DMS79 treated with DMSO at 0.1 percent for 48 hours (cell line): ENCODE measurements around the gene DNMT1.

Experiments used
- DNase-seq: peaks from one replicate; lab custom pipeline; 2025; lab: John Stamatoyannopoulos, UW

DNMT1 gene

GRCh38 chr19:10113964-10114650 lies 80.6 kb downstream of the DNMT1 start:
- no peak for DNase-seq

- DNase-seq: no peak
Measured at GRCh38 chr19:10113592-10113963, 81.2 kb downstream of the DNMT1 start.

- no peak for DNase-seq
Measured at GRCh38 chr19:10112895-10113591, 81.7 kb downstream of the DNMT1 start.

- no peak for DNase-seq
Measured at GRCh38 chr19:10112037-10112761, 82.6 kb downstream of the DNMT1 start.

GRCh38 chr19:10111405-10111811 lies 83.3 kb downstream of the DNMT1 start, which contains the start of gene P2RY11:
Gene P2RY11 (plus strand): TSS chr19:10111693. CDS start chr19:10111722, 29 bp downstream.
- DNase-seq: no peak

GRCh38 chr19:10110972-10111317 lies 83.8 kb downstream of the DNMT1 start:
- no peak for DNase-seq

- no peak for DNase-seq
Measured at GRCh38 chr19:10110076-10110971, 84.4 kb downstream of the DNMT1 start.

GRCh38 chr19:10109528-10109927 lies 85.2 kb downstream of the DNMT1 start:
- no peak for DNase-seq

- no peak for DNase-seq
Measured at GRCh38 chr19:10107817-10108367, 86.9 kb downstream of the DNMT1 start.

GRCh38 chr19:10107254-10107653 lies 87.5 kb downstream of the DNMT1 start:
- DNase-seq: no peak

- DNase-seq: peak; percentile 96
Measured at GRCh38 chr19:10106100-10106936, 88.4 kb downstream of the DNMT1 start, which contains the start of gene PPAN. Gene PPAN (plus strand): TSS chr19:10106362. CDS start chr19:10106395, 33 bp downstream.

- DNase-seq: no peak
Measured at GRCh38 chr19:10105509-10106099, 89.1 kb downstream of the DNMT1 start.

GRCh38 chr19:10104665-10105508 lies 89.9 kb downstream of the DNMT1 start:
- DNase-seq: no peak

- no peak for DNase-seq
Measured at GRCh38 chr19:10104130-10104513, 90.6 kb downstream of the DNMT1 start.

GRCh38 chr19:10102787-10103236 lies 91.9 kb downstream of the DNMT1 start:
- DNase-seq: no peak

GRCh38 chr19:10100163-10100785 lies 94.5 kb downstream of the DNMT1 start:
- DNase-seq: no peak

- DNase-seq: peak; percentile 73
Measured at GRCh38 chr19:10096615-10096963, 98.2 kb downstream of the DNMT1 start.

GRCh38 chr19:10095948-10096614 lies 98.7 kb downstream of the DNMT1 start:
- peak; percentile 84 for DNase-seq
